Liver (tissue), 9 donors: ENCODE measurements around the gene SERINC3. TPM values are rescaled to one million over a fixed set of nuclear protein-coding genes. Genes with fewer than 3 reads are reported as not detected.

Experiments used
- DNase-seq: peaks from one replicate; pipeline ENCODE4 v3.0.0-alpha.2; 2017; ENCODE audit warnings: low spot score
- H3K27ac ChIP-seq, 2 donors: one replicate each; pipeline ENCODE4 v1.7.0; 2013; ENCODE audit warnings: inconsistent platforms in 2 of 2, low read length in 2 of 2, control low read depth in 1 of 2, low read depth in 1 of 2, mild to moderate bottlenecking in 1 of 2
- H3K27me3 ChIP-seq, 4 donors: one replicate each; pipeline versions ENCODE4 v1.6.1 to v1.7.0; 2013; ENCODE audit warnings: low read length in 3 of 4, inconsistent platforms in 1 of 4, mild to moderate bottlenecking in 1 of 4, moderate library complexity in 1 of 4; ENCODE audit not compliant: control insufficient read depth in 4 of 4, insufficient read depth in 4 of 4
- H3K36me3 ChIP-seq, 4 donors: one replicate each; pipeline versions ENCODE4 v1.6.1 to v1.7.0; 2013; ENCODE audit warnings: low read length in 3 of 4, mild to moderate bottlenecking in 3 of 4, low read depth in 1 of 4, moderate library complexity in 1 of 4; ENCODE audit not compliant: control insufficient read depth in 4 of 4, insufficient read depth in 3 of 4
- H3K4me1 ChIP-seq, 4 donors: one replicate each; pipeline versions ENCODE4 v1.6.1 to v1.7.0; 2013; ENCODE audit warnings: low read length in 3 of 4, mild to moderate bottlenecking in 3 of 4, moderate library complexity in 1 of 4; ENCODE audit not compliant: control insufficient read depth in 4 of 4, insufficient read depth in 4 of 4
- H3K4me3 ChIP-seq, 3 donors: one replicate each; pipeline versions ENCODE4 v1.6.1 to v1.7.0; 2013; ENCODE audit warnings: low read length in 3 of 3, control low read depth in 1 of 3, low read depth in 1 of 3, mild to moderate bottlenecking in 1 of 3
- H3K9ac ChIP-seq, 2 donors: one replicate each; pipeline ENCODE4 v1.7.0; 2013; ENCODE audit warnings: low read length in 2 of 2, mild to moderate bottlenecking in 2 of 2, moderate library complexity in 2 of 2, control low read depth in 1 of 2, low read depth in 1 of 2
- H3K9me3 ChIP-seq, 4 donors: one replicate each; pipeline versions ENCODE4 v1.6.1 to v1.7.0; 2013; ENCODE audit warnings: low read length in 3 of 4; ENCODE audit not compliant: control insufficient read depth in 4 of 4
- ATF3 ChIP-seq: IDR thresholded peaks from 2 replicates; pipeline ENCODE4 v1.6.1; 2016; ENCODE audit warnings: antibody characterized with exemption
- CTCF ChIP-seq: fragments of 150-350 bp; IDR thresholded peaks from 2 replicates; pipeline ENCODE4 v1.5.1; 2017; ENCODE audit warnings: improper control_type of control experiment, low read depth, low read length; ENCODE audit not compliant: missing input control
- EGR1 ChIP-seq, 2 donors: IDR thresholded peaks; 2 replicates each; pipeline ENCODE4 v1.6.1; 2016 to 2018; ENCODE audit warnings: antibody characterized with exemption in 2 of 2, low read depth in 2 of 2
- FOXA1 ChIP-seq: IDR thresholded peaks from 2 replicates; pipeline ENCODE4 v1.6.1; 2016; ENCODE audit warnings: antibody characterized with exemption
- FOXA2 ChIP-seq: IDR thresholded peaks from 2 replicates; pipeline ENCODE4 v1.6.1; 2016; ENCODE audit warnings: antibody characterized with exemption
- GABPA ChIP-seq, 2 donors: IDR thresholded peaks in 1 of 2; conservative IDR thresholded peaks in 1 of 2; 2 replicates each; pipeline ENCODE4 v1.6.1; 2016; ENCODE audit warnings: antibody characterized with exemption in 2 of 2, mild to moderate bottlenecking in 1 of 2, moderate library complexity in 1 of 2
- HNF4A ChIP-seq, 2 donors: conservative IDR thresholded peaks; 2 replicates each; pipeline ENCODE4 v1.6.1; 2016; ENCODE audit warnings: antibody characterized with exemption in 2 of 2, mild to moderate bottlenecking in 2 of 2
- HNF4G ChIP-seq: IDR thresholded peaks from 2 replicates; pipeline ENCODE4 v1.6.1; 2016; ENCODE audit warnings: antibody characterized with exemption
- JUND ChIP-seq, 2 donors: IDR thresholded peaks; 2 replicates each; pipeline ENCODE4 v1.6.1; 2016; ENCODE audit warnings: antibody characterized with exemption in 2 of 2
- MAX ChIP-seq: IDR thresholded peaks from 2 replicates; pipeline ENCODE4 v1.6.1; 2016; ENCODE audit warnings: antibody characterized with exemption
- NR2F2 ChIP-seq: IDR thresholded peaks from 2 replicates; pipeline ENCODE4 v1.6.1; 2016; ENCODE audit warnings: antibody characterized with exemption
- RAD21 ChIP-seq, 2 donors: IDR thresholded peaks; 2 replicates each; pipeline ENCODE4 v1.6.1; 2016; ENCODE audit warnings: antibody characterized with exemption in 2 of 2, mild to moderate bottlenecking in 2 of 2
- REST ChIP-seq: IDR thresholded peaks from 2 replicates; pipeline ENCODE4 v1.6.1; 2016; ENCODE audit warnings: antibody characterized with exemption, mild to moderate bottlenecking
- RXRA ChIP-seq, 2 donors: IDR thresholded peaks; 2 replicates each; pipeline ENCODE4 v1.6.1; 2017 to 2018; ENCODE audit warnings: antibody characterized with exemption in 2 of 2, mild to moderate bottlenecking in 1 of 2
- SP1 ChIP-seq: IDR thresholded peaks from 2 replicates; pipeline ENCODE4 v1.6.1; 2018; ENCODE audit warnings: antibody characterized with exemption, mild to moderate bottlenecking
- TAF1 ChIP-seq: conservative IDR thresholded peaks from 2 replicates; pipeline ENCODE4 v1.6.1; 2016; ENCODE audit warnings: antibody characterized with exemption, mild to moderate bottlenecking
- YY1 ChIP-seq: IDR thresholded peaks from 2 replicates; pipeline ENCODE4 v1.6.1; 2016; ENCODE audit warnings: antibody characterized with exemption, mild to moderate bottlenecking
- ZBTB33 ChIP-seq: IDR thresholded peaks from 2 replicates; pipeline ENCODE4 v1.6.1; 2016; ENCODE audit warnings: antibody characterized with exemption
- WGBS: extraction: QIAGEN DNeasy Blood & Tissue Kit; methylation state at CpG from one replicate; pipeline ENCODE4 v1.1.7; 2013; 5-methylcytosine and 5-hydroxymethylcytosine counted together
- polyA plus RNA-seq, 2 donors: library from polyadenylated mRNA; stranded (reverse) in 1 of 2; unstranded in 1 of 2; fragments of 200-250 nt in 1 of 2; fragments of >200 nt in 1 of 2; fragmentation: Nextera tagmentation in 1 of 2; extraction: Ambion mirVana in 1 of 2; gene quantifications; one replicate each; pipeline versions ENCODE4 v1.2.1 to v1.2.3, GENCODE V29; 2013 to 2015
- total RNA-seq, 2 donors: library from RNA; depleted of rRNA; stranded (reverse); fragments of >200 nt; gene quantifications; one replicate each; pipeline ENCODE4 v1.2.3, GENCODE V29; 2014
- donor health status: healthy.
- donor health status: healthy.
- donor health status: healthy.
- donor health status: healthy.
- donor health status: healthy.

The SERINC3 gene
- total and polyA plus RNA-seq, 4 donors: 51.1 to 70.0 (median 58.5) TPM

GRCh38 chr20:44504402-44505307 is 17.2 kb downstream of the SERINC3 start (continued):
- TF ChIP-seq EGR1 (IDR thresholded peaks at IDR 0.05; ENCODE audit: low read depth in 2 of 2): no peak
- TF ChIP-seq RAD21 (IDR thresholded peaks at IDR 0.05): no peak
- TF ChIP-seq GABPA (IDR thresholded peaks at IDR 0.05 in 1 of 2, conservative IDR thresholded peaks at IDR 0.05 in 1 of 2): no peak
- TF ChIP-seq TAF1: no peak
- no peak for TF ChIP-seq REST

GRCh38 chr20:44502968-44503367 is 18.9 kb downstream of the SERINC3 start:
- peaks cover 26 to 71% (median 63%) of the 10 kb centered on the region in 4 donors for H3K36me3 ChIP-seq
- no peak overlapping the region for H3K4me3 ChIP-seq
- TF ChIP-seq ZBTB33 (no peak), RAD21 (IDR thresholded peaks at IDR 0.05) (no peak), JUND (IDR thresholded peaks at IDR 0.05) (no peak), YY1 (no peak), FOXA2 (no peak), ATF3 (no peak), GABPA (IDR thresholded peaks at IDR 0.05 in 1 of 2, conservative IDR thresholded peaks at IDR 0.05 in 1 of 2) (no peak), MAX (no peak), CTCF (no peak), HNF4G (no peak), NR2F2 (no peak), HNF4A (conservative IDR thresholded peaks at IDR 0.05) (no peak), REST (no peak), RXRA (IDR thresholded peaks at IDR 0.05) (no peak), SP1 (no peak), EGR1 (IDR thresholded peaks at IDR 0.05; ENCODE audit: low read depth in 2 of 2) (no peak), FOXA1 (no peak), TAF1 (no peak)
- no peaks in the 10 kb centered on the region for H3K4me1 ChIP-seq
- H3K9ac ChIP-seq: no peak overlapping the region
- no peak for DNase-seq
- 100% methylated on average over 1 of the region's 1 CpG for WGBS
- no peak overlapping the region for H3K27ac ChIP-seq
- H3K27me3 ChIP-seq: no peaks in the 10 kb centered on the region
- H3K9me3 ChIP-seq: no peaks in the 10 kb centered on the region
